Liver (tissue), 9 donors: ENCODE data around the gene TOLLIP. TPM values are rescaled to one million over a fixed set of nuclear protein-coding genes. Genes with fewer than 3 reads are reported as not detected.

Source experiments
- DNase-seq: peaks from one replicate; pipeline ENCODE4 v3.0.0-alpha.2; 2017; ENCODE audit warnings: low spot score
- H3K27ac ChIP-seq, 2 donors: one replicate each; pipeline ENCODE4 v1.7.0; 2013; ENCODE audit warnings: inconsistent platforms in 2 of 2, low read length in 2 of 2, control low read depth in 1 of 2, low read depth in 1 of 2, mild to moderate bottlenecking in 1 of 2
- H3K27me3 ChIP-seq, 4 donors: one replicate each; pipeline versions ENCODE4 v1.6.1 to v1.7.0; 2013; ENCODE audit warnings: low read length in 3 of 4, inconsistent platforms in 1 of 4, mild to moderate bottlenecking in 1 of 4, moderate library complexity in 1 of 4; ENCODE audit not compliant: control insufficient read depth in 4 of 4, insufficient read depth in 4 of 4
- H3K36me3 ChIP-seq, 4 donors: one replicate each; pipeline versions ENCODE4 v1.6.1 to v1.7.0; 2013; ENCODE audit warnings: low read length in 3 of 4, mild to moderate bottlenecking in 3 of 4, low read depth in 1 of 4, moderate library complexity in 1 of 4; ENCODE audit not compliant: control insufficient read depth in 4 of 4, insufficient read depth in 3 of 4
- H3K4me1 ChIP-seq, 4 donors: one replicate each; pipeline versions ENCODE4 v1.6.1 to v1.7.0; 2013; ENCODE audit warnings: low read length in 3 of 4, mild to moderate bottlenecking in 3 of 4, moderate library complexity in 1 of 4; ENCODE audit not compliant: control insufficient read depth in 4 of 4, insufficient read depth in 4 of 4
- H3K4me3 ChIP-seq, 3 donors: one replicate each; pipeline versions ENCODE4 v1.6.1 to v1.7.0; 2013; ENCODE audit warnings: low read length in 3 of 3, control low read depth in 1 of 3, low read depth in 1 of 3, mild to moderate bottlenecking in 1 of 3
- H3K9ac ChIP-seq, 2 donors: one replicate each; pipeline ENCODE4 v1.7.0; 2013; ENCODE audit warnings: low read length in 2 of 2, mild to moderate bottlenecking in 2 of 2, moderate library complexity in 2 of 2, control low read depth in 1 of 2, low read depth in 1 of 2
- H3K9me3 ChIP-seq, 4 donors: one replicate each; pipeline versions ENCODE4 v1.6.1 to v1.7.0; 2013; ENCODE audit warnings: low read length in 3 of 4; ENCODE audit not compliant: control insufficient read depth in 4 of 4
- EGR1 ChIP-seq, 2 donors: IDR thresholded peaks; 2 replicates each; pipeline ENCODE4 v1.6.1; 2016 to 2018; ENCODE audit warnings: antibody characterized with exemption in 2 of 2, low read depth in 2 of 2
- FOXA1 ChIP-seq: IDR thresholded peaks from 2 replicates; pipeline ENCODE4 v1.6.1; 2016; ENCODE audit warnings: antibody characterized with exemption
- FOXA2 ChIP-seq: IDR thresholded peaks from 2 replicates; pipeline ENCODE4 v1.6.1; 2016; ENCODE audit warnings: antibody characterized with exemption
- GABPA ChIP-seq, 2 donors: IDR thresholded peaks in 1 of 2; conservative IDR thresholded peaks in 1 of 2; 2 replicates each; pipeline ENCODE4 v1.6.1; 2016; ENCODE audit warnings: antibody characterized with exemption in 2 of 2, mild to moderate bottlenecking in 1 of 2, moderate library complexity in 1 of 2
- HNF4A ChIP-seq, 2 donors: conservative IDR thresholded peaks; 2 replicates each; pipeline ENCODE4 v1.6.1; 2016; ENCODE audit warnings: antibody characterized with exemption in 2 of 2, mild to moderate bottlenecking in 2 of 2
- HNF4G ChIP-seq: IDR thresholded peaks from 2 replicates; pipeline ENCODE4 v1.6.1; 2016; ENCODE audit warnings: antibody characterized with exemption
- JUND ChIP-seq, 2 donors: IDR thresholded peaks; 2 replicates each; pipeline ENCODE4 v1.6.1; 2016; ENCODE audit warnings: antibody characterized with exemption in 2 of 2
- MAX ChIP-seq: IDR thresholded peaks from 2 replicates; pipeline ENCODE4 v1.6.1; 2016; ENCODE audit warnings: antibody characterized with exemption
- NR2F2 ChIP-seq: IDR thresholded peaks from 2 replicates; pipeline ENCODE4 v1.6.1; 2016; ENCODE audit warnings: antibody characterized with exemption
- RAD21 ChIP-seq, 2 donors: IDR thresholded peaks; 2 replicates each; pipeline ENCODE4 v1.6.1; 2016; ENCODE audit warnings: antibody characterized with exemption in 2 of 2, mild to moderate bottlenecking in 2 of 2
- REST ChIP-seq: IDR thresholded peaks from 2 replicates; pipeline ENCODE4 v1.6.1; 2016; ENCODE audit warnings: antibody characterized with exemption, mild to moderate bottlenecking
- RXRA ChIP-seq, 2 donors: IDR thresholded peaks; 2 replicates each; pipeline ENCODE4 v1.6.1; 2017 to 2018; ENCODE audit warnings: antibody characterized with exemption in 2 of 2, mild to moderate bottlenecking in 1 of 2
- SP1 ChIP-seq: IDR thresholded peaks from 2 replicates; pipeline ENCODE4 v1.6.1; 2018; ENCODE audit warnings: antibody characterized with exemption, mild to moderate bottlenecking
- TAF1 ChIP-seq: conservative IDR thresholded peaks from 2 replicates; pipeline ENCODE4 v1.6.1; 2016; ENCODE audit warnings: antibody characterized with exemption, mild to moderate bottlenecking
- YY1 ChIP-seq: IDR thresholded peaks from 2 replicates; pipeline ENCODE4 v1.6.1; 2016; ENCODE audit warnings: antibody characterized with exemption, mild to moderate bottlenecking
- ZBTB33 ChIP-seq: IDR thresholded peaks from 2 replicates; pipeline ENCODE4 v1.6.1; 2016; ENCODE audit warnings: antibody characterized with exemption
- WGBS: extraction: QIAGEN DNeasy Blood & Tissue Kit; methylation state at CpG from one replicate; pipeline ENCODE4 v1.1.7; 2013; 5-methylcytosine and 5-hydroxymethylcytosine counted together
- polyA plus RNA-seq, 2 donors: library from polyadenylated mRNA; stranded (reverse) in 1 of 2; unstranded in 1 of 2; fragments of 200-250 nt in 1 of 2; fragments of >200 nt in 1 of 2; fragmentation: Nextera tagmentation in 1 of 2; extraction: Ambion mirVana in 1 of 2; gene quantifications; one replicate each; pipeline versions ENCODE4 v1.2.1 to v1.2.3, GENCODE V29; 2013 to 2015
- total RNA-seq, 2 donors: library from RNA; depleted of rRNA; stranded (reverse); fragments of >200 nt; gene quantifications; one replicate each; pipeline ENCODE4 v1.2.3, GENCODE V29; 2014
- TF ChIP-seq, protein P1 (sequence below): fragments of 150-350 bp; IDR thresholded peaks from 2 replicates; pipeline ENCODE4 v1.5.1; 2017; ENCODE audit warnings: improper control_type of control experiment, low read depth, low read length; ENCODE audit not compliant: missing input control
- TF ChIP-seq, protein P2 (sequence below): IDR thresholded peaks from 2 replicates; pipeline ENCODE4 v1.6.1; 2016; ENCODE audit warnings: antibody characterized with exemption
- donor health status: healthy.
- donor health status: healthy.
- donor health status: healthy.
- donor health status: healthy.
- donor health status: healthy.

The TOLLIP gene
- total and polyA plus RNA-seq, 4 donors: 27.5 to 102 (median 72.9) TPM

DNA sequence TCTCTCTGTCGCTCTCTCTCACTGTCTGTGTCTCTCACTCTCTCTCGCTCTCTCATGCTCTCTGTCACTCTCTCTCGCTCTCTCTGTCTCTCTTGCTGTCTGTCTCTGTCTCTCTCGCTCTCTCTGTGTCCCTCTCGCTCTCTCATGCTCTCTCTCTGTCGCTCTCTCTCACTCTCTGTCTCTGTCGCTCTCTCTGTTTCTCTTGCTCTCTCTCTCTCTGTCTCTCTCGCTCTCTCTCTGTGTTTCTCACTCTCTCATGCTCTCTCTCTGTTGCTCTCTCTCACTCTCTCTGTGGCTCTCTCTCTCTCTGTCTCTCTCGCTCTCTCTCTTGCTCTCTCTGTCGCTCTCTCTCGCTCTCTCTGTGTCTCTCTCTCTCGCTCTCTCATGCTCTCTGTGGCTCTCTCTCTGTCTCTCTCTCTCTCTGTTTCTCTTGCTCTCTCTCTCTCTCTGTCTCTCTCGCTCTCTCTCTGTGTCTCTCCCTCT is 47.1 kb upstream of the TOLLIP start:
- H3K4me1 ChIP-seq: no peaks in the 10 kb centered on the region
- no peaks in the 10 kb centered on the region for H3K27me3 ChIP-seq
- no peak overlapping the region for H3K27ac ChIP-seq
- no peak overlapping the region for H3K9ac ChIP-seq
- 86% methylated on average over 13 of the region's 13 CpGs for WGBS
- H3K4me3 ChIP-seq: no peak overlapping the region
- DNase-seq: no peak
- no peaks in the 10 kb centered on the region for H3K36me3 ChIP-seq
- no peaks in the 10 kb centered on the region for H3K9me3 ChIP-seq
- TF ChIP-seq MAX (no peak), JUND (IDR thresholded peaks at IDR 0.05) (no peak), HNF4A (conservative IDR thresholded peaks at IDR 0.05) (no peak), EGR1 (IDR thresholded peaks at IDR 0.05; ENCODE audit: low read depth in 2 of 2) (no peak), FOXA1 (no peak), NR2F2 (no peak), GABPA (IDR thresholded peaks at IDR 0.05 in 1 of 2, conservative IDR thresholded peaks at IDR 0.05 in 1 of 2) (no peak), TAF1 (no peak), YY1 (no peak), HNF4G (no peak), SP1 (no peak), REST (no peak), RAD21 (IDR thresholded peaks at IDR 0.05) (no peak), ZBTB33 (no peak), RXRA (IDR thresholded peaks at IDR 0.05) (no peak), FOXA2 (no peak)
- TF ChIP-seq, protein P1, sequence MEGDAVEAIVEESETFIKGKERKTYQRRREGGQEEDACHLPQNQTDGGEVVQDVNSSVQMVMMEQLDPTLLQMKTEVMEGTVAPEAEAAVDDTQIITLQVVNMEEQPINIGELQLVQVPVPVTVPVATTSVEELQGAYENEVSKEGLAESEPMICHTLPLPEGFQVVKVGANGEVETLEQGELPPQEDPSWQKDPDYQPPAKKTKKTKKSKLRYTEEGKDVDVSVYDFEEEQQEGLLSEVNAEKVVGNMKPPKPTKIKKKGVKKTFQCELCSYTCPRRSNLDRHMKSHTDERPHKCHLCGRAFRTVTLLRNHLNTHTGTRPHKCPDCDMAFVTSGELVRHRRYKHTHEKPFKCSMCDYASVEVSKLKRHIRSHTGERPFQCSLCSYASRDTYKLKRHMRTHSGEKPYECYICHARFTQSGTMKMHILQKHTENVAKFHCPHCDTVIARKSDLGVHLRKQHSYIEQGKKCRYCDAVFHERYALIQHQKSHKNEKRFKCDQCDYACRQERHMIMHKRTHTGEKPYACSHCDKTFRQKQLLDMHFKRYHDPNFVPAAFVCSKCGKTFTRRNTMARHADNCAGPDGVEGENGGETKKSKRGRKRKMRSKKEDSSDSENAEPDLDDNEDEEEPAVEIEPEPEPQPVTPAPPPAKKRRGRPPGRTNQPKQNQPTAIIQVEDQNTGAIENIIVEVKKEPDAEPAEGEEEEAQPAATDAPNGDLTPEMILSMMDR: no peak
- TF ChIP-seq, protein P2, sequence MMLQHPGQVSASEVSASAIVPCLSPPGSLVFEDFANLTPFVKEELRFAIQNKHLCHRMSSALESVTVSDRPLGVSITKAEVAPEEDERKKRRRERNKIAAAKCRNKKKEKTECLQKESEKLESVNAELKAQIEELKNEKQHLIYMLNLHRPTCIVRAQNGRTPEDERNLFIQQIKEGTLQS: no peak
